ENCODE results near the gene CTLA4. TPM values are rescaled to one million over a fixed set of nuclear protein-coding genes. Genes with fewer than 3 reads are reported as not detected.

CTLA4 gene
- total RNA-seq, 1 donor from 2014 or later = not detected

- Mint-ChIP-seq H3K9me3 (ENCODE audit: low read depth) (no peaks in the 10 kb centered on the region), H3K4me3 (ENCODE audit: unreplicated experiment) (no peak overlapping the region), H3K27me3 (ENCODE audit: low read depth) (peaks cover 17% of the 10 kb centered on the region), H3K27ac (ENCODE audit: unreplicated experiment) (no peak overlapping the region), H3K4me1 (ENCODE audit: low read depth) (no peaks in the 10 kb centered on the region), H3K36me3 (ENCODE audit: low read depth) (no peaks in the 10 kb centered on the region)
- TF ChIP-seq CTCF (IDR thresholded peaks at IDR 0.05) = no peak
- DNase-seq (ENCODE audit: low spot score) = no peak
Observed at GRCh38 chr2:203873461-203873860, 5.9 kb downstream of the CTLA4 start.

GRCh38 chr2:203873921-203874631 lies 6.5 kb downstream of the CTLA4 start:
- no peak overlapping the region for H3K27ac Mint-ChIP-seq (ENCODE audit: unreplicated experiment)
- H3K4me3 Mint-ChIP-seq (ENCODE audit: unreplicated experiment) = no peak overlapping the region
- no peaks in the 10 kb centered on the region for H3K4me1 Mint-ChIP-seq (ENCODE audit: low read depth)
- H3K27me3 Mint-ChIP-seq (ENCODE audit: low read depth) = peaks cover 17% of the 10 kb centered on the region
- no peak for TF ChIP-seq CTCF (IDR thresholded peaks at IDR 0.05)
- no peaks in the 10 kb centered on the region for H3K36me3 Mint-ChIP-seq (ENCODE audit: low read depth)
- DNase-seq (ENCODE audit: low spot score) = no peak
- no peaks in the 10 kb centered on the region for H3K9me3 Mint-ChIP-seq (ENCODE audit: low read depth)

- peaks cover 11% of the 10 kb centered on the region for H3K27me3 Mint-ChIP-seq (ENCODE audit: low read depth)
- H3K9me3 Mint-ChIP-seq (ENCODE audit: low read depth) = no peaks in the 10 kb centered on the region
- TF ChIP-seq CTCF (IDR thresholded peaks at IDR 0.05) = no peak
- H3K4me1 Mint-ChIP-seq (ENCODE audit: low read depth) = no peaks in the 10 kb centered on the region
- no peak for DNase-seq (ENCODE audit: low spot score)
- no peaks in the 10 kb centered on the region for H3K36me3 Mint-ChIP-seq (ENCODE audit: low read depth)
- H3K4me3 Mint-ChIP-seq (ENCODE audit: unreplicated experiment) = no peak overlapping the region
- H3K27ac Mint-ChIP-seq (ENCODE audit: unreplicated experiment) = no peak overlapping the region
Observed at GRCh38 chr2:203875471-203875870, 7.9 kb downstream of the CTLA4 start.

GRCh38 chr2:203876328-203876727 lies 8.8 kb downstream of the CTLA4 start:
- Mint-ChIP-seq H3K27ac (ENCODE audit: unreplicated experiment) (no peak overlapping the region), H3K36me3 (ENCODE audit: low read depth) (no peaks in the 10 kb centered on the region)
- DNase-seq (ENCODE audit: low spot score) = no peak

GRCh38 chr2:203878063-203878462 lies 10.5 kb downstream of the CTLA4 start:
- DNase-seq (ENCODE audit: low spot score) = no peak
- H3K36me3 Mint-ChIP-seq (ENCODE audit: low read depth) = no peaks in the 10 kb centered on the region
- no peak for TF ChIP-seq CTCF (IDR thresholded peaks at IDR 0.05)

More at GRCh38 chr2:203876328-203876727, 8.8 kb downstream of the CTLA4 start:
- H3K4me1 Mint-ChIP-seq (ENCODE audit: low read depth) = no peaks in the 10 kb centered on the region
- H3K27me3 Mint-ChIP-seq (ENCODE audit: low read depth) = peaks cover 10% of the 10 kb centered on the region
- H3K4me3 Mint-ChIP-seq (ENCODE audit: unreplicated experiment) = no peak overlapping the region
- H3K9me3 Mint-ChIP-seq (ENCODE audit: low read depth) = no peaks in the 10 kb centered on the region
- TF ChIP-seq CTCF (IDR thresholded peaks at IDR 0.05) = no peak

More at GRCh38 chr2:203878063-203878462, 10.5 kb downstream of the CTLA4 start:
- Mint-ChIP-seq H3K27me3 (ENCODE audit: low read depth) (peaks cover 5% of the 10 kb centered on the region), H3K9me3 (ENCODE audit: low read depth) (no peaks in the 10 kb centered on the region), H3K4me1 (ENCODE audit: low read depth) (no peaks in the 10 kb centered on the region), H3K27ac (ENCODE audit: unreplicated experiment) (no peak overlapping the region), H3K4me3 (ENCODE audit: unreplicated experiment) (no peak overlapping the region)

Measured in chondrocyte (in vitro differentiated cells).